Activated naive CD8-positive, alpha-beta T cell treated with anti-CD3 and anti-CD28 coated beads for 36 hours (primary cell): ENCODE data around the gene TRPM8. TPM values are rescaled to one million over a fixed set of nuclear protein-coding genes. Genes with fewer than 3 reads are reported as not detected.

Experiments
- DNase-seq: peaks from one replicate; pipeline ENCODE4 v3.0.0; 2021
- H3K27ac Mint-ChIP-seq: one replicate; pipeline ENCODE4 v1.8.0; 2022; ENCODE audit warnings: mild to moderate bottlenecking, moderate library complexity, mixed read lengths
- H3K27me3 Mint-ChIP-seq: one replicate; pipeline ENCODE4 v1.8.0; 2022; ENCODE audit warnings: mild to moderate bottlenecking, mixed read lengths
- H3K36me3 Mint-ChIP-seq: one replicate; pipeline ENCODE4 v1.8.0; 2021; ENCODE audit warnings: mild to moderate bottlenecking, mixed read lengths
- H3K4me1 Mint-ChIP-seq: one replicate; pipeline ENCODE4 v1.8.0; 2021; ENCODE audit warnings: mixed read lengths
- H3K4me3 Mint-ChIP-seq: one replicate; pipeline ENCODE4 v1.8.0; 2022; ENCODE audit warnings: mild to moderate bottlenecking, moderate library complexity, mixed read lengths
- H3K9me3 Mint-ChIP-seq: one replicate; pipeline ENCODE4 v1.8.0; 2022; ENCODE audit warnings: mixed read lengths
- total RNA-seq, 2 experiments: library from RNA; stranded (reverse); gene quantifications; one replicate each; pipeline ENCODE4 v1.2.3, GENCODE V29; 2021

The TRPM8 gene
- total RNA-seq, 2 experiments from 2014 or later, result not detected

GRCh38 chr2:234025891-234026401 is 108.8 kb downstream of the TRPM8 start:
- Mint-ChIP-seq H3K27me3 (peaks cover 3% of the 10 kb centered on the region), H3K27ac (peak overlapping the region; percentile 57), H3K36me3 (no peaks in the 10 kb centered on the region), H3K4me1 (peaks cover 15% of the 10 kb centered on the region), H3K9me3 (peaks cover 3% of the 10 kb centered on the region), H3K4me3 (peak overlapping the region; percentile 67)
- DNase-seq, result no peak

- H3K4me3 Mint-ChIP-seq, result no peak overlapping the region
- no peak for DNase-seq
- peaks cover 3% of the 10 kb centered on the region for H3K27me3 Mint-ChIP-seq
- H3K9me3 Mint-ChIP-seq, result peaks cover 3% of the 10 kb centered on the region
- no peaks in the 10 kb centered on the region for H3K36me3 Mint-ChIP-seq
- peaks cover 15% of the 10 kb centered on the region for H3K4me1 Mint-ChIP-seq
- H3K27ac Mint-ChIP-seq, result no peak overlapping the region
Measured at GRCh38 chr2:234026693-234027254, 109.6 kb downstream of the TRPM8 start.

DNA sequence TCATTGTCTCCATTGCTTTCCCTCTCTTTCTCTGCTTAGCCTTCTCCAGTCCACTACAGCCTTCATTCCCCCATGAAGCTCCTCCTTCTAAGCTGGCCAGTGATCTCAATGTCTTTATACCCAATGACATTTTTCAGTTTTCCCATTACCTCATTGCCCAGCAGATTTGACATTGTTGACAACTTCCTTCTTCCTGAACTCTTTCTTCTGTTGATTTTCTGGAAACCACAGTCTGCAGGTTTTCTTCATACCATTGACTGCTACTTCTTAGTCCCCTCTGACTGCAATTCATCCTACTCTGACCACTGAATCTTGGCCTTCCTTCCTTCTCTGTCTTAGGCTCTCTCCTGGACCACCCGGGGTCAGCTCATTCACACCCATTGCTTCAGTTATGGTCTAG is 110.5 kb downstream of the TRPM8 start:
- peaks cover 3% of the 10 kb centered on the region for H3K9me3 Mint-ChIP-seq
- H3K27me3 Mint-ChIP-seq, result peaks cover 3% of the 10 kb centered on the region
- no peak overlapping the region for H3K27ac Mint-ChIP-seq
- peaks cover 22% of the 10 kb centered on the region for H3K4me1 Mint-ChIP-seq
- DNase-seq, result no peak
- no peak overlapping the region for H3K4me3 Mint-ChIP-seq
- H3K36me3 Mint-ChIP-seq, result no peaks in the 10 kb centered on the region

- no peak for DNase-seq
- peaks cover 4% of the 10 kb centered on the region for H3K9me3 Mint-ChIP-seq
- peaks cover 4% of the 10 kb centered on the region for H3K36me3 Mint-ChIP-seq
- H3K27ac Mint-ChIP-seq, result no peak overlapping the region
- H3K4me3 Mint-ChIP-seq, result no peak overlapping the region
- H3K27me3 Mint-ChIP-seq, result peaks cover 3% of the 10 kb centered on the region
- H3K4me1 Mint-ChIP-seq, result peaks cover 22% of the 10 kb centered on the region
Measured at GRCh38 chr2:234029150-234029733, 112.1 kb downstream of the TRPM8 start.

DNA sequence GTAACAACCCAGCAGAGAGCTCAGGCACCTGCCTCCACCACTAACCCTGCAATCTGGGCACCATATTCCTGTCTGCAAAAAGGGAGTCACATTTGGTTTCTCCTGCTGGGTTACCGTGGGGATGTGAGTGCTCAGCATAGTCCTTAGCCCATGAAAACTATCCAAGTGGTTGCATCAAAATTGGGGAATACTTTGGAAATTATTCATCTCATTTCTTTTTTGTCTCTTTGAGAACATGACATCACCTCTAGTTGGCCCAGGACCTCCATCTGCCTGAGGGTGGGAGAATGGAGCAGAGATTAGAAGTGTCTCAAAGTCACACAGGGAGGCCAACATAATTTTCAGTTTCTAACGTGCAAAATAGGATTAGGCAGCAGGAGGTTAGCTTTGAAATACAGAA is 114.0 kb downstream of the TRPM8 start:
- no peak overlapping the region for H3K27ac Mint-ChIP-seq

GRCh38 chr2:234032279-234032856 is 115.2 kb downstream of the TRPM8 start:
- Mint-ChIP-seq H3K27ac (no peak overlapping the region), H3K27me3 (no peaks in the 10 kb centered on the region), H3K9me3 (peaks cover 17% of the 10 kb centered on the region), H3K4me1 (peaks cover 10% of the 10 kb centered on the region), H3K4me3 (no peak overlapping the region), H3K36me3 (peaks cover 5% of the 10 kb centered on the region)
- no peak for DNase-seq

More for the DNA sequence above, 114.0 kb downstream of the TRPM8 start:
- Mint-ChIP-seq H3K4me3 (no peak overlapping the region), H3K4me1 (peaks cover 12% of the 10 kb centered on the region), H3K27me3 (peaks cover 2% of the 10 kb centered on the region), H3K36me3 (peaks cover 5% of the 10 kb centered on the region), H3K9me3 (peaks cover 7% of the 10 kb centered on the region)
- DNase-seq, result no peak

DNA sequence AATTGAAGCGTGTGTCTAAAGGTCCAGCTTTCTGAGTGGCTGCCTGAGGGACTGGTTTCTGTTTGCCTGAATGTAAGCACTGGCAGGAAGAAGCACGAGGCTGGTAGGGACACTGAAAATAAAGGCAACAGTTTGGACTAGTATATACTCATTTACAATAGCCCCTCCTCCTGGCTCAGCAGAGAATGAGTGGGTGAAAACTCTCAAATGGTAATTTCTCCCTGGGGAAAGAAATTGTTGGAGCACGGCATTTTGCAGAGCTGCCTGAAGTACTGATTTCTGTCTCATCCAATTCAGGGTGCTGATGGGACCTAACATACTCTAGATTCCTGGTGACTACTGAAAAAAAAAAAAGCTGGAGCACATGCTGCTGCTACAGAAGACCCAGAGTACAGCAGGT is 116.0 kb downstream of the TRPM8 start:
- H3K27ac Mint-ChIP-seq, result no peak overlapping the region
- H3K4me1 Mint-ChIP-seq, result peaks cover 7% of the 10 kb centered on the region
- DNase-seq, result no peak
- H3K27me3 Mint-ChIP-seq, result no peaks in the 10 kb centered on the region
- peaks cover 5% of the 10 kb centered on the region for H3K36me3 Mint-ChIP-seq
- H3K4me3 Mint-ChIP-seq, result no peak overlapping the region
- H3K9me3 Mint-ChIP-seq, result peaks cover 20% of the 10 kb centered on the region

DNA sequence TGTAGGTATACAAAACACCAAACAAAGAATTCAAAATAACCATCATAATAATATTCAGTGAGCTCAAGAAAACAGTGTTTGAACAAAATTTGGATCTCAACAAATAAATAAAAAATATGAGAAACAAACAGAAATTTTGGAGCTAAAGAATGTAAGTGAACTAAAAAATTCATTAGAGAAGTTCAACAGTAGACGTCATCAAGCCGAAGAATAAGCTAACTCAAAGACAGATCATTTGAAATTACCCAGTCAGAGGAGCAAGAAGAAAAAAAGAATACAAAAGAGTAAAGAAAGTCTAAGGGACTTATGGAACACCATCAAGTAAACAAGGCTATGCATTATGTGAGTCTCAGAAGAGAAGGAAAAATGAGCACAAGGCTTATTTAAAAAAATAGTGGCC is 116.7 kb downstream of the TRPM8 start:
- no peak overlapping the region for H3K4me3 Mint-ChIP-seq
- H3K9me3 Mint-ChIP-seq, result peaks cover 20% of the 10 kb centered on the region
- peaks cover 5% of the 10 kb centered on the region for H3K36me3 Mint-ChIP-seq
- H3K4me1 Mint-ChIP-seq, result peaks cover 7% of the 10 kb centered on the region
- DNase-seq, result no peak
- no peaks in the 10 kb centered on the region for H3K27me3 Mint-ChIP-seq
- H3K27ac Mint-ChIP-seq, result no peak overlapping the region

- no peaks in the 10 kb centered on the region for H3K27me3 Mint-ChIP-seq
- no peak for DNase-seq
- peaks cover 5% of the 10 kb centered on the region for H3K36me3 Mint-ChIP-seq
- H3K4me1 Mint-ChIP-seq, result no peaks in the 10 kb centered on the region
- H3K4me3 Mint-ChIP-seq, result no peak overlapping the region
- no peak overlapping the region for H3K27ac Mint-ChIP-seq
- H3K9me3 Mint-ChIP-seq, result peaks cover 20% of the 10 kb centered on the region
Measured at GRCh38 chr2:234038076-234038802, 121.1 kb downstream of the TRPM8 start.

DNA sequence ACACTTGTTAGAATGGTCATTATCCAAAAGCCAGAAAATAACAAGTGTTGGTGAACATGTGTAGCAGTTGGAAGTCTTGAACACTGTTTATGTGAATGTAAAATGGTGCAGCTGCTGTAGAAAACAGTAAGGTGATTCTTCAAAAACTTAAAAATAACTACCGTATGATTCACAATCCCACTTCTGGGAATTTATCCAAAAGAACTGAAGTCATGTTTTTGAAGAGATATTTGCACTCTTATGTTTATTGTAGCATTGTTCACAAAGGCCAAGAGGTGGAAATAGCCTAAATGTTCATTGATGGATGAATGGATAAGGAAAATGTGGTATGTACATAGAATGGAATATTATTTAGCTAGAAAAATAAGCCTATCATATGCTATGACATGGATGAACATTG is 127.0 kb downstream of the TRPM8 start:
- no peaks in the 10 kb centered on the region for H3K4me1 Mint-ChIP-seq
- H3K9me3 Mint-ChIP-seq, result no peaks in the 10 kb centered on the region
- H3K27me3 Mint-ChIP-seq, result no peaks in the 10 kb centered on the region
- DNase-seq, result no peak
- H3K36me3 Mint-ChIP-seq, result no peaks in the 10 kb centered on the region
- no peak overlapping the region for H3K27ac Mint-ChIP-seq
- H3K4me3 Mint-ChIP-seq, result no peak overlapping the region

- Mint-ChIP-seq H3K9me3 (no peaks in the 10 kb centered on the region), H3K4me1 (no peaks in the 10 kb centered on the region), H3K27me3 (no peaks in the 10 kb centered on the region), H3K36me3 (no peaks in the 10 kb centered on the region), H3K27ac (no peak overlapping the region), H3K4me3 (no peak overlapping the region)
- DNase-seq, result no peak
Measured at GRCh38 chr2:234046521-234046920, 129.3 kb downstream of the TRPM8 start.

DNA sequence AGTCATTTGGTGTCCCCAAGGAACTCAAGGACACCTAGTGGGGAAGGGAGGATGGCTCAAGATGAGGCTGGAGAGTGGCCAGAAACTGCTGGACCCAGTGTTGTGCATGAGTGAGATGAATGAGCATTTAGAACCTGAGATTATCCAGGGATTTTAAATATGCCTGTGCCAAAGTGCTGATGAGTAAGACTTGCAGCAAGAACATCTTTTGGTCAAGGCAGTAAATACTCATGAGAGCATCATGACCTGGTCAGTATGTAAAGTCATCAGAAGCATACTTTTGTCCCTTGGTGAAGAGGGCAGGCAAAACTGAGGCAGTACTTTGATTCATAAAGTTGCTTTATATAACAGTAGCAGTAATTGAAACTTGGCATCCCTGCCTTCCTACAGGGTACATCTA is 130.2 kb downstream of the TRPM8 start:
- no peaks in the 10 kb centered on the region for H3K27me3 Mint-ChIP-seq
- DNase-seq, result no peak

GRCh38 chr2:234048049-234048448 is 130.9 kb downstream of the TRPM8 start:
- Mint-ChIP-seq H3K4me1 (no peaks in the 10 kb centered on the region), H3K9me3 (no peaks in the 10 kb centered on the region), H3K4me3 (no peak overlapping the region), H3K36me3 (no peaks in the 10 kb centered on the region), H3K27ac (no peak overlapping the region), H3K27me3 (no peaks in the 10 kb centered on the region)
- no peak for DNase-seq

More for the DNA sequence above, 130.2 kb downstream of the TRPM8 start:
- Mint-ChIP-seq H3K9me3 (no peaks in the 10 kb centered on the region), H3K36me3 (no peaks in the 10 kb centered on the region), H3K27ac (no peak overlapping the region), H3K4me3 (no peak overlapping the region), H3K4me1 (no peaks in the 10 kb centered on the region)

DNA sequence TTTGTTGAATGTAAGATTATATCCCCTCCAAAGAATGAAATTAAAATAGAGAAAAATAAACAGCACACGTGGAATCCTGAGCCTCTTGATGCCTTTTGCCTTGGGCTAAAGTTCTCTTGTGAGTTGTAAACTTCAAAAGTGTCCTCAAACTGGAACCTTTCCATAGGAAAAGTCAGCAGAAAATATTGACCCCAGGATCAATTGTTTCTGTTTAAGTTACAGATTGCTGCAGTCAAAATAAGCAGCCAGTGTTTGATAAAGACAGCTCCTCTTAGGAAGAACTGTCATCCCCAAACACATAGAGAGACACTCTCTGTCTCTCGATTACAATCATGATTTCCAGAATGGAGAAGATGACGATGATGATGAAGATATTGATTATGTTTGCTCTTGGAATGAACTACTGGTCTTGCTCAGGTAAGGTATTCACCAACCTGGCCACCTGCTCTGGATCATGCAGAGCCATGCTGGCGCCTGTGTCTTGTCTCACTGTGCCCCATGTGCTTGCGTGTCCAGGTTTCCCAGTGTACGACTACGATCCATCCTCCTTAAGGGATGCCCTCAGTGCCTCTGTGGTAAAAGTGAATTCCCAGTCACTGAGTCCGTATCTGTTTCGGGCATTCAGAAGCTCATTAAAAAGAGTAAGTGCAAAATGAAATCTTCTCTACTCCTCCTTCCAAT is 133.4 kb downstream of the TRPM8 start, which contains the start of gene SPP2:
SPP2 (plus strand) TSS at position 248 of the 681 bp plus-strand sequence; CDS start at position 333, 85 bp downstream.
- Mint-ChIP-seq H3K4me1 (no peaks in the 10 kb centered on the region), H3K4me3 (no peak within 1 kb of the TSS), H3K9me3 (no peaks in the 10 kb centered on the region), H3K27ac (no peak within 1 kb of the TSS), H3K36me3 (no peaks in the 10 kb centered on the region), H3K27me3 (no peaks in the 10 kb centered on the region)
- no peak for DNase-seq
